ENCODE measurements around the gene NBEAL1. TPM values are rescaled to one million over a fixed set of nuclear protein-coding genes. Genes with fewer than 3 reads are reported as not detected.
"Not testable (repeated sequence)": the region's sequence is repeated elsewhere in the genome, so short reads cannot be mapped to it uniquely, and the experiment has no call there.

The NBEAL1 gene
- total RNA-seq, 6 experiments from 2014 or later = 17.7 to 29.2 (median 23.8) TPM

GRCh38 chr2:203112342-203112741, 97.7 kb downstream of the NBEAL1 start:
- no peaks in the 10 kb centered on the region for H3K9me3 Mint-ChIP-seq
- no peak overlapping the region for H3K27ac Mint-ChIP-seq
- no peaks in the 10 kb centered on the region for H3K27me3 Mint-ChIP-seq (ENCODE audit: insufficient read depth)
- H3K4me3 Mint-ChIP-seq = no peak overlapping the region
- TF ChIP-seq CTCF (IDR thresholded peaks at IDR 0.05) = peak; percentile 26; the same call in 1 of the 2 replicates
- no peak for DNase-seq
- peaks cover 14% of the 10 kb centered on the region for H3K36me3 Mint-ChIP-seq (ENCODE audit: low read depth)
- no peaks in the 10 kb centered on the region for H3K4me1 Mint-ChIP-seq (ENCODE audit: low read depth)

- not testable (repeated sequence) for H3K27me3 Mint-ChIP-seq (ENCODE audit: insufficient read depth); H3K27ac Mint-ChIP-seq; H3K4me3 Mint-ChIP-seq; H3K4me1 Mint-ChIP-seq (ENCODE audit: low read depth); H3K9me3 Mint-ChIP-seq; DNase-seq
- H3K36me3 Mint-ChIP-seq (ENCODE audit: low read depth) = peaks cover 11% of the 10 kb centered on the region
Observed at GRCh38 chr2:203115201-203115700, 100.6 kb downstream of the NBEAL1 start.

- Mint-ChIP-seq H3K36me3 (ENCODE audit: low read depth) (peaks cover 5% of the 10 kb centered on the region; the same call in 1 of the 2 replicates), H3K4me3 (no peak overlapping the region), H3K27ac (no peak overlapping the region), H3K9me3 (no peaks in the 10 kb centered on the region), H3K27me3 (ENCODE audit: insufficient read depth) (no peaks in the 10 kb centered on the region), H3K4me1 (ENCODE audit: low read depth) (peaks cover 10% of the 10 kb centered on the region)
- DNase-seq = no peak
- no peak for TF ChIP-seq CTCF (IDR thresholded peaks at IDR 0.05)
Observed at GRCh38 chr2:203122317-203122986, 107.8 kb downstream of the NBEAL1 start.

DNA sequence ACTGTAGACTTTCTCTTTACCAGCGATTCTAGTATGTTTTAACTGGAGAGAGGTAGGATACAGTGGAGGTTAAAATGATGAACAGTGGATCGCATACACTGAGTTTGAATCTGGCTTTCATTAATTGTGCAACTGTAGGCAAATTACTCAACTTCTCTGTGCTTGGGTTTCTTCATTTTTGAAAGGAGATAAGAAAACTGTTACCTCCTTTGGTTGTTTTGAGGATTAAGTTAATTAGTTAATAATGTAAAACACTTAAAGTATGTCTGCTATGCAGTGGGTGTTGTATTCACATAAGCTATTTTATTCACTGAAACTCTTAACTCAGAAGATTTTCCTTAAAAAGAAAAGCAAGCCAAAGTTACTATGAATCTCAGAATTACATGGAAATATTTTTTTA, 112.3 kb downstream of the NBEAL1 start:
- Mint-ChIP-seq H3K27ac (peak overlapping the region; percentile 67), H3K27me3 (ENCODE audit: insufficient read depth) (no peaks in the 10 kb centered on the region), H3K4me3 (no peak overlapping the region), H3K36me3 (ENCODE audit: low read depth) (peaks cover 15% of the 10 kb centered on the region; the same call in 1 of the 2 replicates), H3K9me3 (no peaks in the 10 kb centered on the region), H3K4me1 (ENCODE audit: low read depth) (peaks cover 10% of the 10 kb centered on the region)
- no peak for TF ChIP-seq CTCF (IDR thresholded peaks at IDR 0.05)
- DNase-seq = no peak

- H3K27me3 Mint-ChIP-seq (ENCODE audit: insufficient read depth) = no peaks in the 10 kb centered on the region
- no peaks in the 10 kb centered on the region for H3K36me3 Mint-ChIP-seq (ENCODE audit: low read depth)
- no peaks in the 10 kb centered on the region for H3K9me3 Mint-ChIP-seq
- DNase-seq = no peak
- no peak overlapping the region for H3K27ac Mint-ChIP-seq
- H3K4me1 Mint-ChIP-seq (ENCODE audit: low read depth) = no peaks in the 10 kb centered on the region
- H3K4me3 Mint-ChIP-seq = no peak overlapping the region
- no peak for TF ChIP-seq CTCF (IDR thresholded peaks at IDR 0.05)
Observed at GRCh38 chr2:203135105-203135504, 120.4 kb downstream of the NBEAL1 start.

DNA sequence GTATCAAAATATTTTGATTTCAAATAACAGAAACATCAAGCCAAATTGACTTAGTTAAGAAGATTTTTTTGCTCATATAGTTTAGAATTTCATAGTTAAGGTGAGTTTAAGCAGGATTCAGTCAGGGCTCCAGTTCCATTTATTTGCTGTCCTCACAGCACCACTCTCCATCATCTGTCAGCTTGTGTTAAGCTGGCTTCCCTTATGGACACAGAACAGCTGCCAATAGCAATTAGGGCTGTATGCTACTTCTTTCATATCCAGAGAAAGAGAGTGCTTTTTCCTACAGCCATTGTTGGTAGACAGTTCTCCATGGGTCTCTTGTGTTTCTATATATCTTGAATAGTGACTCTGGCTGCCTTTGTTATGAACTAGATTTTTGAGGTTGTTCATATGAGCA, 128.7 kb downstream of the NBEAL1 start:
- no peaks in the 10 kb centered on the region; the same call in none of the 2 replicates for H3K27me3 Mint-ChIP-seq (ENCODE audit: insufficient read depth)
- H3K36me3 Mint-ChIP-seq (ENCODE audit: low read depth) = 0 out of 2 replicates have a peak, but pooled peaks cover 4% of the 10 kb centered on the region
- H3K4me1 Mint-ChIP-seq (ENCODE audit: low read depth) = no peaks in the 10 kb centered on the region
- no peak for DNase-seq
- TF ChIP-seq CTCF (IDR thresholded peaks at IDR 0.05) = no peak
- no peak overlapping the region for H3K27ac Mint-ChIP-seq
- no peaks in the 10 kb centered on the region for H3K9me3 Mint-ChIP-seq
- H3K4me3 Mint-ChIP-seq = no peak overlapping the region
